Adrenal gland (tissue), 5 donors: ENCODE results near the gene SLC44A5.

Experiments used
- POLR2A ChIP-seq, 2 donors: fragments of 450-650 bp; IDR thresholded peaks; one replicate each; pipeline ENCODE4 v1.6.1; 2017; ENCODE audit warnings: antibody characterized with exemption in 2 of 2, mild to moderate bottlenecking in 2 of 2, moderate library complexity in 1 of 2
- TF ChIP-seq, protein P1 (sequence below), 6 experiments: fragments of 450-650 bp in 4 of 6; fragments of 200-600 bp in 2 of 6; sonication (generic) in 1 of 6; IDR thresholded peaks; 1 replicate in 5 of 6; 2 replicates in 1 of 6; pipeline versions ENCODE4 v1.5.1 to v1.8.0; 2016 to 2021; ENCODE audit warnings: antibody characterized with exemption in 6 of 6, mild to moderate bottlenecking in 2 of 6, moderate library complexity in 1 of 6
- donor health status: DM: no; HTN: no; CAD: no.

- TF ChIP-seq, protein P1, sequence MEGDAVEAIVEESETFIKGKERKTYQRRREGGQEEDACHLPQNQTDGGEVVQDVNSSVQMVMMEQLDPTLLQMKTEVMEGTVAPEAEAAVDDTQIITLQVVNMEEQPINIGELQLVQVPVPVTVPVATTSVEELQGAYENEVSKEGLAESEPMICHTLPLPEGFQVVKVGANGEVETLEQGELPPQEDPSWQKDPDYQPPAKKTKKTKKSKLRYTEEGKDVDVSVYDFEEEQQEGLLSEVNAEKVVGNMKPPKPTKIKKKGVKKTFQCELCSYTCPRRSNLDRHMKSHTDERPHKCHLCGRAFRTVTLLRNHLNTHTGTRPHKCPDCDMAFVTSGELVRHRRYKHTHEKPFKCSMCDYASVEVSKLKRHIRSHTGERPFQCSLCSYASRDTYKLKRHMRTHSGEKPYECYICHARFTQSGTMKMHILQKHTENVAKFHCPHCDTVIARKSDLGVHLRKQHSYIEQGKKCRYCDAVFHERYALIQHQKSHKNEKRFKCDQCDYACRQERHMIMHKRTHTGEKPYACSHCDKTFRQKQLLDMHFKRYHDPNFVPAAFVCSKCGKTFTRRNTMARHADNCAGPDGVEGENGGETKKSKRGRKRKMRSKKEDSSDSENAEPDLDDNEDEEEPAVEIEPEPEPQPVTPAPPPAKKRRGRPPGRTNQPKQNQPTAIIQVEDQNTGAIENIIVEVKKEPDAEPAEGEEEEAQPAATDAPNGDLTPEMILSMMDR (IDR thresholded peaks at IDR 0.05) = no peak
- no peak for TF ChIP-seq POLR2A (IDR thresholded peaks at IDR 0.05)
These were observed 237.3 kb downstream of the SLC44A5 start for GRCh38 chr1:75373542-75374159.
